ENCODE results near the gene SPATA16. TPM values are rescaled to one million over a fixed set of nuclear protein-coding genes. Genes with fewer than 3 reads are reported as not detected.
"Not testable (repeated sequence)": the region's sequence is repeated elsewhere in the genome, so short reads cannot be mapped to it uniquely, and the experiment has no call there.

The SPATA16 gene
- polyA plus RNA-seq, 1 donor from 2014 or later, result not detected

- Histone ChIP-seq H3K9me2 (ENCODE audit: insufficient read depth, low read length) (no peaks in the 10 kb centered on the region), H3K9ac (ENCODE audit: low read length) (no peak overlapping the region), H3K79me2 (replicated peaks; ENCODE audit: insufficient read depth, low read length) (no peaks in the 10 kb centered on the region), H2AFZ (ENCODE audit: low read depth, low read length) (no peak overlapping the region), H3K4me3 (ENCODE audit: low read length) (no peak overlapping the region), H3K27me3 (ENCODE audit: insufficient read depth, low read depth, low read length) (no peaks in the 10 kb centered on the region), H3K27ac (ENCODE audit: low read length) (no peak overlapping the region), H3F3A (ENCODE audit: insufficient read depth, low read length, poor library complexity, severe bottlenecking) (no peaks in the 10 kb centered on the region), H3K36me3 (ENCODE audit: insufficient read depth, low read length) (no peaks in the 10 kb centered on the region), H3K4me2 (ENCODE audit: low read length) (no peak overlapping the region), H4K20me1 (ENCODE audit: insufficient read depth) (no peaks in the 10 kb centered on the region), H3K9me3 (ENCODE audit: low read length) (no peaks in the 10 kb centered on the region)
- no peak for TF ChIP-seq MXI1 (conservative IDR thresholded peaks at IDR 0.05; ENCODE audit: poor library complexity, severe bottlenecking)
- TF ChIP-seq EP300 (conservative IDR thresholded peaks at IDR 0.05; ENCODE audit: poor library complexity, severe bottlenecking), result no peak
- no peak for TF ChIP-seq REST (IDR thresholded peaks at IDR 0.05; ENCODE audit: borderline replicate concordance)
- no peak for TF ChIP-seq SMC3 (conservative IDR thresholded peaks at IDR 0.05; ENCODE audit: poor library complexity)
- no peak for TF ChIP-seq CTCF (IDR thresholded peaks at IDR 0.05; ENCODE audit: poor library complexity, severe bottlenecking)
- no peak for TF ChIP-seq POLR2AphosphoS5 (IDR thresholded peaks at IDR 0.05)
- no peak for TF ChIP-seq RAD21 (conservative IDR thresholded peaks at IDR 0.05)
- no peak for TF ChIP-seq TAF1 (IDR thresholded peaks at IDR 0.05; ENCODE audit: low read depth)
- no peak for TF ChIP-seq EZH2 (IDR thresholded peaks at IDR 0.05; ENCODE audit: borderline replicate concordance, insufficient read depth, low read length, poor library complexity, severe bottlenecking)
Measured at GRCh38 chr3:173025941-173026340, 115.1 kb downstream of the SPATA16 start.

- H3K79me2 ChIP-seq (replicated peaks; ENCODE audit: insufficient read depth, low read length), result no peaks in the 10 kb centered on the region
- no peaks in the 10 kb centered on the region for H3K36me3 ChIP-seq (ENCODE audit: insufficient read depth, low read length)
- H3K4me3 ChIP-seq (ENCODE audit: low read length), result no peak overlapping the region
- H3K9ac ChIP-seq (ENCODE audit: low read length), result no peak overlapping the region
- H3K9me2 ChIP-seq (ENCODE audit: insufficient read depth, low read length), result no peaks in the 10 kb centered on the region
- no peaks in the 10 kb centered on the region for H3F3A ChIP-seq (ENCODE audit: insufficient read depth, low read length, poor library complexity, severe bottlenecking)
- H3K4me2 ChIP-seq (ENCODE audit: low read length), result no peak overlapping the region
- no peaks in the 10 kb centered on the region for H4K20me1 ChIP-seq (ENCODE audit: insufficient read depth)
- H3K9me3 ChIP-seq (ENCODE audit: low read length), result no peaks in the 10 kb centered on the region
- H3K27ac ChIP-seq (ENCODE audit: low read length), result no peak overlapping the region
- H2AFZ ChIP-seq (ENCODE audit: low read depth, low read length), result no peak overlapping the region
- H3K27me3 ChIP-seq (ENCODE audit: insufficient read depth, low read depth, low read length), result no peaks in the 10 kb centered on the region
- no peak for TF ChIP-seq CTCF (IDR thresholded peaks at IDR 0.05; ENCODE audit: poor library complexity, severe bottlenecking)
- no peak for TF ChIP-seq MXI1 (conservative IDR thresholded peaks at IDR 0.05; ENCODE audit: poor library complexity, severe bottlenecking)
- no peak for TF ChIP-seq EZH2 (IDR thresholded peaks at IDR 0.05; ENCODE audit: borderline replicate concordance, insufficient read depth, low read length, poor library complexity, severe bottlenecking)
- no peak for TF ChIP-seq TAF1 (IDR thresholded peaks at IDR 0.05; ENCODE audit: low read depth)
- TF ChIP-seq SMC3 (conservative IDR thresholded peaks at IDR 0.05; ENCODE audit: poor library complexity), result no peak
- no peak for TF ChIP-seq REST (IDR thresholded peaks at IDR 0.05; ENCODE audit: borderline replicate concordance)
- no peak for TF ChIP-seq POLR2AphosphoS5 (IDR thresholded peaks at IDR 0.05)
- no peak for TF ChIP-seq EP300 (conservative IDR thresholded peaks at IDR 0.05; ENCODE audit: poor library complexity, severe bottlenecking)
- no peak for TF ChIP-seq RAD21 (conservative IDR thresholded peaks at IDR 0.05)
Measured at GRCh38 chr3:173021547-173022185, 119.4 kb downstream of the SPATA16 start.

GRCh38 chr3:173020128-173020527, 120.9 kb downstream of the SPATA16 start:
- not testable (repeated sequence) for H2AFZ ChIP-seq (ENCODE audit: low read depth, low read length); H3K4me3 ChIP-seq (ENCODE audit: low read length)

More at GRCh38 chr3:173020128-173020527, 120.9 kb downstream of the SPATA16 start:
- H4K20me1 ChIP-seq (ENCODE audit: insufficient read depth); H3K27ac ChIP-seq (ENCODE audit: low read length); H3K9ac ChIP-seq (ENCODE audit: low read length); H3K4me2 ChIP-seq (ENCODE audit: low read length); H3K9me3 ChIP-seq (ENCODE audit: low read length); H3F3A ChIP-seq (ENCODE audit: insufficient read depth, low read length, poor library complexity, severe bottlenecking); H3K27me3 ChIP-seq (ENCODE audit: insufficient read depth, low read depth, low read length); H3K36me3 ChIP-seq (ENCODE audit: insufficient read depth, low read length); H3K79me2 ChIP-seq (replicated peaks; ENCODE audit: insufficient read depth, low read length); H3K9me2 ChIP-seq (ENCODE audit: insufficient read depth, low read length): not testable (repeated sequence)

Data from neural cell (in vitro differentiated cells).